ENCODE data around the gene RBBP6.
"Not testable (repeated sequence)": the region's sequence is repeated elsewhere in the genome, so short reads cannot be mapped to it uniquely, and the experiment has no call there.

The RBBP6 gene

DNA sequence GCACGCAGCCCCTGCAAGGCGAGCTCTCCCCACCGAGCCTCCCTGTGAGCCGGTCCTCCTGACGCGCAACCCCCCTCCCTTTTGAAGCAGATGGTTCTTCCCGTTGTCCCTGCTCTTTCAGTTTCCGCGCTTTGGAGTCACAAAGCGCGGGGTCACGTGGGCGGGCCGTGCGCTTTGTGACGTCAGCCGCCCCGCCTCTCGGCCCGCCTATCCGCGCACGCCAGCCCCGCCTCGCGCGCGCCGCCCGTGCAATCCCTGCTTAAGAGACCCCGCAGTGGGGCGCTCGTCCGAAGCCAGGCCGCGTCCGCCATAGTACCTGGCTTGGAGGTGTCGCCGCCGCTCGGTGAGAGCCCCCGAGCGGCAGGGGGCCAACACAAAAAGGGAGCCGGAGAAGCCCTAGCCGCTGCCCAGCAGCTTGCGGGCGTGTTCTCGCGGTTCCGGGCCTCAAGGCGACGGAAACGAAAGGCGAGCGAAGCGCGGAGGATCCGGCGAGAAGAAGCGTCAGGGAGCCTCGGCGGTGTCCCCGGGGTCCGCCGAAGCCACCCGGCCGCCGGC lies at the start of gene RBBP6:
TSS of gene RBBP6 (plus strand) at position 272 of the 555 bp plus-strand sequence. CDS start 1,061 bp downstream, outside the sequence.
- DNase-seq = peak; percentile 94

DNA sequence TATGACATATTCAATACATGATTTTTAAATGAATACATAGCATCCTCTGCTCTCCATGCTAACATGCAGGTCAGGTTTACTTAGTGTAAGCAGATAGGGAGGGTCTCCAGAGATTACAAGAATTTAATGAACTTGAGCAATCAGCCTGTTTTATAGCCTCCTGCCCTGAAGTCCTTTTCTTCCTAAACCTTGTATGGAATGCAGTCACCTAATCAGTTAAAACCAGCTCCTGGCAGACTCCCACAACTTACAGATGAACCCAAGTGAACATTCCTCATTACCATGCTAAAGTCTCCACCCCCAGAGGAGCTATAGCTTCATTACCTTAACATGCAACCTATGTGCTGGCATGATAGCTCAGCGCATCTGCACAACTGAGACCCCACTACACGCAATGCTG lies 48.5 kb upstream of the RBBP6 start:
- no peak for DNase-seq

DNA sequence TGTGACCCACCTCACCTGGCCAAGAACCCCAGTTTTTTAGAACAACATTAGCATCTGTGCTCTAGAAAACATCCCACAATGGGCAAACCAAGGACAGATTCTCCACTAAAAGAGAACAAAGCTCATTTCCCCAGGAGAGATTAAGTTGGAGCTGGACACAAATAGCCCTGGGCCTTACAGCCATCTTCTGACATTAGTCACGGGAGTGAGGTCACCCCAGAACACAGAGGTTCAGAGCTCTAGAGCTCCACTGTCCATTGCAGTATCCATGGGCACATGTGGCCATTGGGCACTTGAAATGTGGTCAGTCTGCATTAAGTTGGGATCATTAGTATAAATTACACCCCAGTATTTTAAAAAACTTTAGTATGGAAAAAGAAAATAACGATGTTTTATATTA lies 47.6 kb upstream of the RBBP6 start:
- no peak for DNase-seq

DNA sequence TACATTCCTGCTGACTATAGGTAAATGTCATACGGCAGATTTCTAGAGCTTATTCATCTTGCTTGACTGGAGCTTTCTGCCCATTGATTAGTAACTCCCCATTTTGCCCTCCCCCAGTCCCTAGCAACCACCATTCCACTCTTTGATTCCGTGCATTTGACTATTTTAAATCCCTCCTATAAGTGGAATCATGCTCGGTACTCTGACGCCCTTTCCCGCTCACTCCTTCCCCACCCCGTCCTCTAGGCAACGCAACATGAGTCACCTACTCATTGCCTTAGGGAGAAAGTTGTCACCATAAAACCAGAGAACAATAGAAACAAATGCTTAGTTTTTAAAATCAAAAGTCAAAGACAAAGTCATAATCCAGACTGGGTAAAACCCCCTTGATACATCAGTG lies 45.5 kb upstream of the RBBP6 start:
- DNase-seq = no peak

GRCh38 chr16:24495207-24495606 lies 44.2 kb upstream of the RBBP6 start:
- not testable (repeated sequence) for DNase-seq

- DNase-seq = no peak
Measured at GRCh38 chr16:24497440-24497839, 41.9 kb upstream of the RBBP6 start.

- DNase-seq = peak; percentile 6
Measured at GRCh38 chr16:24499193-24499814, 40.1 kb upstream of the RBBP6 start.

DNA sequence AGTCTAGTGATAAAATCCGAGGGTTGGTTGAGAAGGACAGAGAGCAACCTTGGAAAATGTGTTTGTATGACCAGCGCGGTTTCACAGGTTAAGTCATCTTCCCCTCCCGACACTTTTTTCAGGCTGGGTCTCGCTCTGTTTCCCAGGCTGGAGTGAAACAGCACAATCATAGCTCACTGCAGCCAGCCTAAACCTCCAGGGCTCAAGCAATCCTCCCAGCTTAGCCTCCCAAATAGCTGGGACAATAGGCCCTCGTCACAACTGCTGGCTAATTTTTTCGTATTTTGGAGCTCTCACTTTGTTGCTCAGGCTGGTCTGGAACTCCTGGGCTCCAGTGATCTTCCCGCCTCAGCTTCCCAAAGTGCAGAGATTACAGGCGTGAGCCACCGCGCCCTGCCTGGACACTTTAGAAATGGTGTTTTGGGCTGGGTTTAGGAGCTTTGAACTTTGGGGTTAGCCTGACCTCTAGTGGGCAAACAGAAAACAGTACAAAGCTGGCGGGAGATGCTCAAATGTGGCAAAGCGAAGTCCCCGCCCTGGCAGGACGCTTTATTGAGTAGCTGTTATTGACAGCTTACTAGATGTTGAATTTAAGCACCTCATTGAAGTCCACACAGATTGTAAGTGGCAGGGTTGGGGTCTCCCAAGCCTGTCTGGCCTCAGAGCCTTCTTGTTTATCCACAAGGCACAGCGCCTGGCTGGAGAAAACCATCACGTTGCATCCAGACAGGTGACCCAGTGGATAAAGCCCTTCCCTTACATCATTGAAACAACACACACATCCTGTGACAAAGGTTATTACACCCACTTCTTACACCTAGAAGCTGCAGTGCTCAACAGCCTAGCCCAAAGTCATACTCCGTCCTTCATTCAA lies 34.7 kb upstream of the RBBP6 start:
- DNase-seq = peak; percentile 60

DNA sequence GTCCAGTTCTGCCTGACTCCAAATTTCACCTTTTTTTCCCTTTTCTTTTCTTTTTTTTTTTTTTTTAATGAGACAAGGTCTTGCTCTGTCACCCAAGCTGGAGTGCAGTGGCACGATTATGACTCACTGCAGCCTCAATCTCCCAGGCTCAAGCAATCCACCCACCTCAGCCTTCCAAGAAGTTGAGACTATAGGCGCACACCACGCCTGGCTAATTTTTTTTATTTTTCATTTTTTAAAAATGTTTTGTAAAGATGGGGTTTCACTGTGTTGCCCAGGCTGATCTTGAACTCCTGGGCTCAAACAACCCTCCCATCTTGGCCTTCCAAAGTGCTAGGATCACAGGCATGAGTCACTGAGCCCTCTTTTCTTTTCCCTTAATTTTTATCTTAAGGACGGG lies 33.4 kb upstream of the RBBP6 start:
- DNase-seq = no peak

DNA sequence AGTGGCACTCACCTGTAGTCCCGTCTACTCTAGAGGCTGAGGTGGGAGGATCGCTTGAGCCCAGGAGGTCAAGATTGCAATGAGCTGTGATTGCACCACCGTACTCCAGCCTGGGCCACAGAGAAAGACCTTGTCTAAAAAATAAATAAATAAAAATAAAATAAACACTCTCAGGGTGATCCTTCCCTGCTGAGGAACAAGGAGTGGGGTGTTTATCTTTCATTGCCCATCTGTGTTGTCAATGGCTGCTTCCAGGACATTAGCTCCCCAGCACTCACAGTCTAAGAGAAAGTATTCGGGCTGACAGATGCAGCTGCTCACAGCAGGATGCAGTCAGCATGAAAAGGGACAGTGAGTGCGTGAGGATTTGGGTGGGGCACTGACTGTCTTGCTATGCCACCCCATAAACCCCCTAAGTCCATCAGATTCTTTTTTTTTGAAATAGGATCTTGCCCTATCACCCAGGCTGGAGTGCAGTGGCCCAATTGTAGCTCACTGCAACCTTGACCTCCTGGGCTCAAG lies 31.3 kb upstream of the RBBP6 start:
- no peak for DNase-seq

DNA sequence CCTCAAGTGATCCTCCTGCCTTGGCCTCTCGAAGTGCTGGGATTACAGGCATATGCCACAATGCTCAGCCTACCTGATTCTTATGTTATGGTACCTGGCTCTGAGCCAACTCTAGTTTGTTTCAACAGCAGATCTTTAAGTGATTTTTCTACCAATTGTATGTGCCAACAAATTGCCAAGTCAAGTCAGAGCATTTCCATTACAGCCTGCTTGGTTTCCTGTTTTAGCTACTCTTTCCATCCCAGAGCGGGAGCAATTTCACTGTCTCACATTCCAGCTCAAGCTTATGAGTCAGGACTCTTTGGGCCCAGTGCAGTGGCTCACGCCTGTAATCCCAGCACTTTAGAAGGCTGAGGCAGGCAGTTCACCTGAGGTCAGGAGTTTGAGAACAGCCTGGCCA lies 30.8 kb upstream of the RBBP6 start:
- no peak for DNase-seq

DNA sequence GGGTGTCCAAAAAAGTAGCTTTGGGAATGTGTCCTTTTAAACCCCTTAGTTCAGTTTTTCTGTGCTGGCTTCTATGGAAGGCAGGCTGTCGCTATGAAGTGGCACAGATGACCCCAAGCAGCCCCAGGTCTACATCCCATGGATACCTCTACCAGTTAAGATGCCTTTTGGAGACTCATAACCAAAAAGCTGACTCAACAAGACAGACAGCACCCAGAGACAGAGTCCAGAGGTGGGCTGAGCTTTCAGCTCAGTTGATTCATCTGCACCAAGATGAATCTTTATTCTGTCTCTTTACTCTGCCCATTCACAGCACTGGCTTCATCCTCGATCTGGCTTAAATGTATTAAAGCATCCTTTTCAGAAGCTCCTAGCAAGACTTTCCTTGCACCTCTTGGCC lies 29.8 kb upstream of the RBBP6 start:
- no peak for DNase-seq

- DNase-seq = no peak
Measured at GRCh38 chr16:24511174-24511573, 28.2 kb upstream of the RBBP6 start.

DNA sequence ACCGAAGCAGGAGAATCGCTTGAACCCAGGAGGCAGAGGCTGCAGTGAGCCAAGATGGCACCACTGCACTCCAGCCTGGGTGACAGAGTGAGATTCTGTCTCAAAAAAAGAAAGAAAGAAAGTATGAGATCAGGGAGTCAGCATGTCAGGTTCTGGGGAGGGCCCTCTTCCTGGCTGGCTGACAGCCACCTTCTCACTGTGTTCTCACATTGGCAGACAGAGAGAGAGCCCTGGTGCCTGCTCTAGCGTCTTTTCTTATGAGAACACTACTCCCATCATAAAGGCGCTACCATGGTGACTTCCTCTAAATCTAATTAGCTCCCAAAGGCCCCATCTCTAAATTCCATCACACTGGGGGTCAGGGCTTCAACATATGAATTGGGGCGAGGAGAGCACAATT lies 27.6 kb upstream of the RBBP6 start:
- no peak for DNase-seq

DNA sequence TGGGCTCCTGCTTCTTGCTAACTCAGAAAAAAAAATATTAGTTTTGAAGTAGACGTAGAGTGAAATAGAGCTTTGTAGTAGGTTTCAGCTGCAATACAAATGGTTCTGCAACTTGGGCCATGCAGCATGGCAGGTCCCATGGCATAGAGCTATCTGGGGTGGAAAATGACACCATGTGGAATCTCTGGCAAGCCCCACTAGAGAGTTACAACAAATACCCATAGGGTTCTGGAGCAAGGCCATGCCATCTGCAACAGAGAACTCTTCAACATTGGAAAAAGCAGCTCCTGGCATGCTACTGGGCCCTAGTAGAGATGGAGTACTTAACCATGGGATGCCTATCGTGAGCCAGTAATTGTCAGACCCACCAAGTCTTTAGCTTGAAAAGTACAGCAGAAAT lies 25.3 kb upstream of the RBBP6 start:
- DNase-seq = no peak

DNA sequence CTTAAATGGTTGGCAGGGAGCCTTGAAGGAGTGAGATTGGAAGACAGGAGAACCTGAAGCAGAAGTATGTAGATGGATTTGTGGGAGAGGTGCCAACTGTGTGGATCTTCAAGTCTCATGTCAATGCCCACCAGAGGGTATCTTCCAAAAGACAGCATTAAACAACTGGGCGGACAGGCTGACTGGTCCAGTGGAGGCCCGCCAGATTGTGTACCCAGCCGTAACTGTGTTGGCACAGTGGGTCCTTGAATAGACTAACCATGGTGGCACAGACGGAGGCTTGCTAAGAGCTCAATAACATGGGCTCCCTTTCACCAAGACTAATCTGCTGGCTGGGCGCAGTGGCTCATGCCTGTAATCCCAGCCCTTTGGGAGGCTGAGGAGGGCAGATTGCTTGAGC lies 24.2 kb upstream of the RBBP6 start:
- DNase-seq = no peak

- peak; percentile 81 for DNase-seq
Measured at GRCh38 chr16:24516900-24517669, 22.3 kb upstream of the RBBP6 start.

DNA sequence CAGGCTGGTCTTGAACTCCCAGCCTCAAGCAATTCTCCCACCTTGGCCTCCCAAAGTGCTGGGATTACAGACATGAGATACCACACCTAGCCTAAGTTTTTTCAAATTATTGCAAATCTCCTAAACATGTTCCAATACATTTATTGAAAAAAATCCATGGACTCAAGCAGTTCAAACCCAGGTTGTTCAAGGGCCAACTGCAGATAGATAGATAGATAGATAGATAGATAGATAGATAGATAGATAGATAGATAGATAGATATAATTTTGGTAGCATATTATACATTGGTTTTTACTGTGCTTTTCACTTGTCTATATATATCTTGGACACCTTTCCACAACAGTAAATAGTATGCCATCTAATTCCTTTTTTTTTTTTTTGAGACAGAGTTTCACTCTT lies 20.9 kb upstream of the RBBP6 start:
- no peak for DNase-seq

- DNase-seq = no peak
Measured at GRCh38 chr16:24520983-24521382, 18.4 kb upstream of the RBBP6 start.

DNA sequence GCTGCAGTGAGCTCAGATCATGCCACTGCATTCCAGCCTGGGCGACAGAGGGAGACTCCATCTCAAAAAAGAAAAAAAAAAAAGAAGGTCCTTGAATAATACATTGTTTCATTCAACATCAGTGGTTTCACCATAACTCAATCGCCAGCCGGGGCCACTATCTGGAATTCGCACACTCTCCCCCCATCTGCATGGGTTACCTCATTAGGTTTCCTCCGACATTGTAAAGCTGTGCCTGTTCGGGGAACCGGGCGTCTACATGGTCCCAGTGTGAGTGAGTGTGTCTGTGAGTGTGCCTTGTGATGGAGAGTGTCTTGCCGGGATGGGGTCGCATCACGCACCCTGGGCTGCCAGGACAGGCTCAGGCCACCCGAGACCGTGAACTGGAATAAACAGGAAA lies 16.6 kb upstream of the RBBP6 start:
- no peak for DNase-seq

DNA sequence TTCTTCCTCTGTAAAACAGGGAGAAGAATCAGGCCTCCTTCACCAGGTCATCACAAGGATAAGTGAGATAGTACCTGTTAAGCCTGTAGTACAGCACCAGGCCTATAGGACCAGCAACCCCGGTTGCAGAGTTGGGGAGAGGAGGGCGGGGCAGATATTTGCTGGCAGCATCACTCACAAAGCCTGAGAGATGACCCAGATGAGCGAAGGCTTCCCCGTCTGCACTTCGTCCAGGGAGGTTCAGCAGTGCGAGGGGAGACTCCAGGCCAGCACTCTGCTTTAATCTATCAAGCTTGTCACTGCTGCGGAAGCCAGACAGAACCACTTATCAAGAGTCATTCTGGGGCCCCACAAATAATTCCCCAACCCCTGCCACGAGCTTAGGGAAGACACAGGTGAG lies 15.8 kb upstream of the RBBP6 start:
- DNase-seq = no peak

GRCh38 chr16:24524855-24525677 lies 14.3 kb upstream of the RBBP6 start:
- no peak for DNase-seq

All from NCI-H774 (cell line).